HG03060 (cell line): ENCODE data around the gene DLGAP5.

Experiments used
- ATAC-seq: cut with Tn5 transposase; IDR thresholded peaks from one replicate; pipeline ENCODE4 v1.9.1; 2021; ENCODE audit warnings: low read depth, moderate number of reproducible peaks; ENCODE audit not compliant: unreplicated experiment

The DLGAP5 gene

GRCh38 chr14:55191203-55192053, at the start of gene DLGAP5:
DLGAP5 (minus strand) TSS chr14:55191585; CDS start chr14:55189179, 2,406 bp downstream.
- ATAC-seq = peak; percentile 95

GRCh38 chr14:55240526-55241178, 49.3 kb upstream of the DLGAP5 start:
- no peak for ATAC-seq

GRCh38 chr14:55239320-55239719, 47.9 kb upstream of the DLGAP5 start:
- no peak for ATAC-seq

DNA sequence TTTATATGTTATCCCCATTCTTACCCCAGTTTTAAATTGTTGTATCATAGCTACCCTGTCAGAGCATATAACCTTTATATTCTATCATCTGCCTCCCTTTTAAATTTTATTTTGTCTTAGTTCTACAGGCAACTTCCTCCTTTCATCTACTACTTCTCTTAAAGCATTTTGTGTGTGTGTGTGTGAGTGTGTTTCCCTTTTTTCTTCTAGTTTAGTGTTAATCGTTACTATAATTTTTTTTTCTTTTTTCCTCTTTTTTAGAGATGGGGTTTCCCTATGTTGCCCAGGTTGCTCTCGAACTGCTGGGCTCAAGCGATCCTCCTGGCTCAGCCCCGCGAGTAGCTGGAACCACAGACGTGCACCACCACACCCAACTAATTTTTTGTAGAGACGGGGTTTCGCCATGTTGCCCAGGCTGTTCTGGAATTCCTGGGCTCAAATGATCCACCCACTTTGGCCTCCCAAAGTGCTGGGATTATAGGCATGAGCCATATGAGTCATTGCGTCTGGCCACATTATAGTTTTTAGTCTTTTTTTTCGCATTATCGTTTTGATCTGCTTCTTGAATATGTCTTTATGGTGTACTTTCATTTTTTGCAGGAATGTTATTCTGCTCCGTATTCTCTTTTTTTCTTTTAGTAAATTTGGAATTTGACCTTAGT, 46.8 kb upstream of the DLGAP5 start:
- no peak for ATAC-seq

DNA sequence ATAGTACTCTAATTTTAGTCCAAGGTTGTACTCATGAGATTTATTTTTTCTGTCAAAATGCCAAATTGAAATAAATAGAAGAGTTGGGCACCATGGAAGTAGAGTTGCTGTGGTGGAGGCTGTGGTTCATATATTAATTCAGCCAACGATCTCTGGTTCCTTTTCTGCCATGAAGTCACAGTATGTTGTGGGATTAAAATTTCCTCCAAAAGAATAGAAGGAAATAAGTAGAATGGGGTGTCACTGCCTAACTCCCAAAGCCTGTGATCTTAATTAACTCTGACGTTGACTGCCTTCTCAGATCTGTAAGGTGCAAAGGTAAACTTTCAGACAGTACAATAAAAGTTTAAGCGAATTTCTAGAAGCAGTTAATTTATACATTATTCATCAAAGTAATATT, 42.2 kb upstream of the DLGAP5 start:
- ATAC-seq = no peak

DNA sequence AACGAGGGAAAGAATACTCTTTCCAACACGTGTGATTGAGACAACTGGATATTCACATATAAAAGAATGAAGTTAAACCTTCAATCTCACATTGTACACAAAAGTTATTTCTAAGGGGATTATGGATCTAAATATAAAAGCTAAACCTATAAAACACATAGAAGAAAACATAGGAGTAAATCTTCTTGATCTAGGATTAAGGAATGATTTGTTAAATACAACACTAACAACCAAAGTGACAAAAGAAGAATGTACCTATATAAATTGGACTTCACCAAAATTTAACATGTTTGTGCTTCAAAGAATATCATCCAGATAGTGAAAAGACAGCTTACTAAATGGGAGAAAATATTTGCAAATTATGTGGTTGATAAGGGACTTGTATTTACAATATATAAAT, 36.9 kb upstream of the DLGAP5 start:
- no peak for ATAC-seq

GRCh38 chr14:55223364-55223763, 32.0 kb upstream of the DLGAP5 start:
- no peak for ATAC-seq

DNA sequence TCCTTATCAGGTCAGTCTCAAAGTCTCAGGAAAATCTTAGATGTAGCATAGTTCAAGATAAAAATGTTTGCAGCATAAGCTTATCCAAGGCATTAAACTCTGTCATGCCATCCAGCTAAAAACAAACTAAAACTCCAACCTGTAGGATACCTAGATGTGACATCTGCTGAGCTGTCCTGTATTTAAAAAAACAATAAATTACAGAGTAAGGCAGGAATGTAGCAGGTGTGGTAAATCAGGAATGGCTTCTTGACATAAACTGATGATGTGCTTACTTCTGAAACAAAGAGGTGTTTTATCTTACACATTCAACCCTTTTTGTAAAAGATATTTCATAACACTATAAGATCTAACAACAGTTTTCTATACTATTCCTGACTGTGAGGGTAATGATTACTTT, 30.6 kb upstream of the DLGAP5 start:
- no peak for ATAC-seq

GRCh38 chr14:55221186-55221585, 29.8 kb upstream of the DLGAP5 start:
- no peak for ATAC-seq

DNA sequence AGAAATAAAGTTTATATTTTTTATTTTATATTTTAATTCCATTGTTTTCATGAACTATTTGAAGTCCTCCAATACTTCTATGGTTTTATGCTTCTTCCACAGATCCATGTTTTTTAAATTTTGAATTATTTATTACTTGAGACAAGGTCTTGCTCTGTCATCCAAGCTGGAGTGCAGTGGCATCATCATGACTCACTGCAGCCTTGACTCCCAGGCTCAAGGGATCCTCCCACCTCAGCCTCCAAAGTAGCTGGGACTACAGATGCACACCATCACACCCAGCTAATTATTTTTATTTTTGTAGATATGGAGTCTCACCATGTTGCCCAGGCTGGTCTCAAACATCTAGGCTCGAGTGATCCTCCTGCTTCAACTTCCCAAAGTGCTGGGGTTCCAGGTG, 28.8 kb upstream of the DLGAP5 start:
- no peak for ATAC-seq

GRCh38 chr14:55212634-55213033, 21.2 kb upstream of the DLGAP5 start:
- no peak for ATAC-seq

GRCh38 chr14:55207832-55208231, 16.4 kb upstream of the DLGAP5 start:
- ATAC-seq = no peak

- ATAC-seq = no peak
Measured at GRCh38 chr14:55206175-55206693, 14.8 kb upstream of the DLGAP5 start.

- no peak for ATAC-seq
Measured at GRCh38 chr14:55201219-55202101, 10.1 kb upstream of the DLGAP5 start.

- no peak for ATAC-seq
Measured at GRCh38 chr14:55200651-55201050, 9.3 kb upstream of the DLGAP5 start.

- no peak for ATAC-seq
Measured at GRCh38 chr14:55198749-55199148, 7.4 kb upstream of the DLGAP5 start.

GRCh38 chr14:55194656-55195355, 3.4 kb upstream of the DLGAP5 start:
- no peak for ATAC-seq

GRCh38 chr14:55192054-55192621, 753 bp upstream of the DLGAP5 start:
- no peak for ATAC-seq

DNA sequence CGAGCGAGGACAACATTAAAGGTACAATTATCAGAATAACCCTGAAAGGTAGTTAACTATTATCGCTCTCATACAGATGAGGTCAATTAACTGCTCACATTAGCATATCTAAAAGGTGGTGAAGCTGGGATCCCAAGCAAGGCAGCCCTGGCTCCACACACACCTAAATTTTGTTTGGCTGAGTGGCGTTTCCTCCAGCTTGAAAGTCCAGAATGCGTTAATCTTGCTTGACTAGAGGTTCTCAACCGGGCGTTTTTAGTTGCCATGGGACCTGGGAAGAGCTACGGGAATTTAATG, 531 bp downstream of the DLGAP5 start:
- ATAC-seq = no peak
